ENCODE data around the gene RFTN1. TPM values are rescaled to one million over a fixed set of nuclear protein-coding genes. Genes with fewer than 3 reads are reported as not detected.

Gene RFTN1
- 6.4 and 8.5 TPM in 2 replicates for polyA plus RNA-seq

GRCh38 chr3:16513141-16514020, at the start of gene RFTN1:
Gene RFTN1 (minus strand): TSS chr3:16513699. CDS start chr3:16493869, 19,830 bp downstream.

Other genes with a start within 250 kb of the RFTN1 start
- gene DPH3, start 248.8 kb downstream of the RFTN1 start, polyA plus RNA-seq: 24.0 and 35.0 TPM in 2 replicates
- gene OXNAD1, start 248.5 kb downstream of the RFTN1 start, polyA plus RNA-seq: 4.1 and 9.6 TPM in 2 replicates
- gene DAZL, start 91.7 kb upstream of the RFTN1 start, polyA plus RNA-seq: not detected in 2 replicates

Data from Purkinje cell (primary cell).